HG02884 (cell line): ENCODE measurements around the gene UHRF1.
"Not testable (repeated sequence)": the region's sequence is repeated elsewhere in the genome, so short reads cannot be mapped to it uniquely, and the experiment has no call there.

Experiments
- ATAC-seq: cut with Tn5 transposase; IDR thresholded peaks from one replicate; pipeline ENCODE4 v1.9.1; 2021; ENCODE audit warnings: mild to moderate bottlenecking, moderate library complexity; ENCODE audit not compliant: unreplicated experiment

The UHRF1 gene

GRCh38 chr19:4909156-4909896, at the start of gene UHRF1:
TSS of gene UHRF1 (plus strand) at chr19:4909501. CDS start at chr19:4910886, 1,385 bp downstream.
- ATAC-seq: no peak

GRCh38 chr19:4859697-4860096, 49.6 kb upstream of the UHRF1 start:
- ATAC-seq: no peak

DNA sequence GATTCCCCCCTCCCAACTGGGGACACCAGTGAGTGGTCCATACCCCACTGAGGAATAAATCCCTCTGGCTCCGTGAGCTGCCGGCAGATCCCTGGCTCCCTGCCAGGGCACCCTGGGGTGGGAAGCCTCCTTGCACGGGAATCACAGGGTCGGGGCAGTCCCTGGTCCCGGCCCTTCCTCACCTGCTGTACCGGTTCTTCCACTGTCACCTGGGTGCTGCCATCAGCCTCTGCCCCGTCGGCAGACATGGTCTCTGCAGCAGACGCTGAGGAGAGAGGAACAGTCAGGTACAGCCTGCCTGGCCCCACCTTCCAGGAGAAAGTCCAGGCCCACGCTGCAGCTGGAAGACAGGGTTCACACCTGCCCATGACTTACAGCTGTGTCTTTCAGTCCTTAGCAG, 48.2 kb upstream of the UHRF1 start:
- no peak for ATAC-seq

DNA sequence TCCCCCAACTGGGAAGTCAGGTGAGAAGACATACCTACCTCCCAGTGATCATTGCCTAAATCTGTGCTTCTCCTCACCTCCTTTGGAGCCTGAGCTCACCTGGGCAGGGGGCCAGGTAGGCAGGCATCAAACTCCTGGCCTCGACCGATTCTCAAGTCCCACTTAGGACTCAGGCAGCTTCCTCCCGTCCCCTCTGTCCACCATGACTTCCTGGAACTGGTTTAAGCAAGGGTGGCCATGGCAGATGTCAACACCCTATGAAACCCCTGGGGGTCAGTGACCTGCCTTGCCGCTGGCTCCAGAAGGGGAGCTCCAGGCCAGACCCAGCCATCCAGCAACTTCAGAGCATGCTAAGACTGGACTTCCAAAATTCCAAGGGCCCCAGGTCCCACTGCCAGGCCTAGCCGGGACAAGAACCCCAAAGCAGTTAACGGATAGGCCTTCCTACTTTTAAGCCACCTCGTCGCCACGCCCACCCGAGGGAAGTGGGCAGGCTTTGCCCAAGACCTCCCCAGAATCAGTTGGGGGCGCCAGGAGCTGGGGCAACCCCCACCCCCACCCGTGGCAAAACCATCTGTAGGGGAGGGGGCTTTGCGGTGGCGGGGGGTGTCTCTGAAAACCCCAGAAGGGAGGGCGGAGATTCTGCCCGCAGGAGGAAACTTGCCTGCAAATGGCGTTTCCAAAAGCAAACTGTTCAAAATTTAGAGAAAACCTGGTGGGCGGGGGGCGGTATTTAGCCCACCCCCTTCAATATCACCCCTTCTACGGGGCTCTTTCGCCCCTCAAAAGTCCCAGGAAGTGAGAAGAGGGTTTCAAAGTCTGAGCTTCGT, 42.5 kb upstream of the UHRF1 start:
- no peak for ATAC-seq

DNA sequence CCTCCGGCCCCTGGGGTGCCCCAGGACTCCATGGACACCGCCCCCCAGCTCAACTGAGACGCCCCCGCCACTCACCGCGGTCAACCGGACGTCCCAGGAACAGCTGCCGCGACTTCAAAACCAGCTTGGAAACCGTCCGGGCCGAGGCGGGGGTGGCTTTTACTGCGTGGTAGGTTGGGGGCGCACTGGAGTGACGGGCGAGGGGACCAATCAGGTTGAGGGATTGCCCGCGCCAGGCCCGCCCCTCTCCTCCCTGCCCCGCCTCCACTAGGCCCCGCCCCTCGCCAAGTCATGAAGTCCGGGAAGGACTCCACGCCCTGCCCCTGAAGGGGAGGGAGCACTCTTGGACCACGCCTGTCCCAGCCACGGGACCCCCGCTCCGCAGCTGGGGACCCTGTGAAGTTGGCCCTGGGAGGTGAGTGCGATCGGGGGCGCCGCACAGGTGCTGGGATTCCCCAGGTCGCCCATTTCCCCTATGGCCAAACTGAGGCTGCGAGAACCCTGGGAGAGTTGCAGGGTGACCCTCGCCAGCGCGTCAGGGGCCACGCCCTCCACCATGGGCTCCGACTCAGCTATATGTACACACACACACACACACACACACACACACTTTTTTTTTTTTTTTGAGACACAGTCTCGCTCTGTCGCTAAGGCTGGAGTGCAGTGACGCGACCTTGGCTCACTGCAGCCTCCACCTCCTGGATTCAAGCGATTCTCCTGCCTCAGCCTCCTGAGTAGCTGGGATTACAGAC, 41.6 kb upstream of the UHRF1 start, which contains the start of gene PLIN3:
PLIN3 (minus strand) TSS at position 134 of the 752 bp plus-strand sequence. CDS start 6,273 bp downstream, outside the sequence.
- ATAC-seq: peak; percentile 77

DNA sequence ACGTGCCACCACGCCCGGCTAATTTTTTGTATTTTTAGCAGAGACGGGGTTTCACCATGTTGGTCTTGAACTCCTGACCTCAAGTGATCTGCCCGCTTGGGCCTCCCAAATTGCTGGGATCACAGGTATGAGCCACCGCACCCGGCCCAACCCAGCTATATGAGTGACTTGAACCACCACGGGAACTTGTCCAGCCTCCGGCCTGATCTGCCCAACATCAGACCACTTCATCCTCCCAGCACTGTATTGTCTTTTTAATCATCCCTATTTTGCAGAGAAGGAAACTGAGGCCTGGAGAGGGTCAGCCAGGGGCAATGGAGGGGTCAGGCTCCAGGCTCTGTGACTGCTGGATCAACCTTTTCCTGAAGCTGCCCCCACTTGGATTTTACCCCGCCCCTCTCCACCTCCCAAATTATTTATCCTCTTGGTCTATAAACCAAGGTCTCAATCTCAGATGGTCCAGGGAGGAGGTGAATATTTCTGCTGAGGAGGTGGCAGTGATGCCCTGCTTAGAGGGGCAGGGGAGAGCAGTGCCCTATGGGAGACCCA, 40.9 kb upstream of the UHRF1 start:
- no peak for ATAC-seq

GRCh38 chr19:4870025-4870700, 39.1 kb upstream of the UHRF1 start:
- no peak for ATAC-seq

DNA sequence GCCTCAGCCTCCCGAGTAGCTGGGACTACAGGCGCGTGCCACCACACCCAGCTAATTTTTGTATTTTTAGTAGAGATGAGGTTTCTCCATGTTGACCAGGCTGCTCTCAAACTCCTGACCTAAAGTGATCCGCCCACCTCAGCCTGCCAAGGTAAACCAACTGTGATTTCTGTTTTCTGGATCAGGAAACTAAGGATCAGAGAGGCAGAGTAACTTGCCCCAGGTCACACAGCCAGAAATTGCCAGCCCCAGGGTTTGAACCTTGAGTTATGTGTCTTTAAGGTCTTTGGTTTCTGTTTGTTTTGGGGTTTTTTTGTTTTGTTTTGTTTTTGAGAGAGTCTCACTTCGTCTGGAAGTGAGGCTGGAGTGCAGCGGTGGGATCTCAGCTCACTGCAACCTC, 37.6 kb upstream of the UHRF1 start:
- ATAC-seq: no peak

DNA sequence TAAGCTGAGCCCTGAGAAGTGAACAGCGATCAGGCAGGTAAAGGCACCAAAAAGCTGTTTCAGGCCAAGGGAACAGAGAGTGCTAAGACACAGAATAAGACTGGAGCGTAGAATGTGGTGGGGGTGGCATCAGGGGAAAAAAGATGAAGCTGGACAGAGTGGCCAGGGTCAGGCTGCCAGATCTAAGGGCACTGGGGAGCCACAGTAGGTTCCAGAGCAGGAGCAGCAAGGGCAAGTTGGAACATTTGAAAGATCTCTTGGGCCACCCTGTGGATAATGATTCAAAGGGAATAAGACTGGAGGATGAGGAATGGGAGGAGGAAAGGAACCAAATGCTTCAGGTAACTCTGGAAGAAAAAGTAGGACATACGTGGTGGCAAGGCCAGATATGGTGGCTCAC, 35.4 kb upstream of the UHRF1 start:
- ATAC-seq: no peak

DNA sequence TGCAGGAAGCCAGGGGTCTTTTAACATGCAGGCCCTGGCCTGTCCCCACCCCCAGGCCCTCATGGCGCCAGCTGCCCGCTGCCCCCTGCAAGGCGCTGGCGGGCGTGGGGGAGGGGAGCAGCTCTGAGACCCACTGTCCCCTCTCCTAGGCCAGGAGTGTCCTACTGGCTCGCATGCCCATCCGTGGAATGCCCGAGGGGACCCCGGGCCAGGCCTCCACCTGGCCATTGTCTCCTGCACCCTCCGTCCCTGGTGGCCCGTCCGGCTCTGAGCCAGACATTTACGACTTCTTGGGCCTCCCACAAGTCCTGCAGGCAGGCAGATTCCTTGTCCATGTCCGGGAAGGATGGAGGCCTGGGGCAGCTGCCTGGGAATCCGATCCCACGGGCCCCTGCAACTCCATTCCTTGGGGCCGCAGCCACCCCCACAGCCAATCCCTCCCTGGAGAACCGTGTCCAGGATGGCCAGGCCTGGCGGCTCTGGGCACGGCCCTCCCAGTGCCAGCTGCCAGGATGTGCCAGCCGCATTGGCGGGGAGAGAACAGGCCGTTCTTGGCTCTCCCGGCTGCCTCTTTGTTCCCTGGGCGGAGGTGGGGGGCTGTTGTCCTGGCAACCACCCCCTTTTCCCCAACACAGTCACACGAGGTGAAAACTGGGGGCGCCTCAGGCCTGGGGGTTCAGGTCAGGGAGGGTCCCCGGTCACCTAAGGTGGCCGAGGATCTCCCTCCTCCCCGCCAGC, 31.4 kb upstream of the UHRF1 start:
- ATAC-seq: no peak

DNA sequence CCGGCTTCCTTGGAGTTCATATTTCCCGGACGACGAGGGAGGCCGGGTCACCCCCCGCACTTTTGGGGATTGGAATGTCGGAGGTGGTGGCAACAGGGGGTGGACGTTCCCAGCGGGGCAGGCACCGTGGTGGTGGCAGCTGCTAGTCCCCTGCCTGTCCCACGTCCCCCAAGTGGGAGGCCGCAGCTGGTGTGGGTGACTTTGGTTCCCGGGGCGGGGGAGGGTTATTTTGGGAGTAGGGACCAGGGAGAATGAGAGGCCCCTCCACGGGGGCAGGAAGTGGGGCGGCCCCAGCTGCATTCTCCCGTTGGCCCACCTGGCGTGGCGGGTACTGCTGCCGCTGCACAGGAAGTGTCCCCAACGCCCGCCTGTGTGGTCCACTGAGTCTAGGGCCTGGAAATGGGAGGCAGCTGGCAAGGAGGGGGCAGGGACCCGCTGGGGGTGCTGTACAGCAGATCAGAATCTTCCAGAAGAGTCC, 30.8 kb upstream of the UHRF1 start:
- ATAC-seq: no peak

- no peak for ATAC-seq
Observed at GRCh38 chr19:4879041-4879440, 30.3 kb upstream of the UHRF1 start.

DNA sequence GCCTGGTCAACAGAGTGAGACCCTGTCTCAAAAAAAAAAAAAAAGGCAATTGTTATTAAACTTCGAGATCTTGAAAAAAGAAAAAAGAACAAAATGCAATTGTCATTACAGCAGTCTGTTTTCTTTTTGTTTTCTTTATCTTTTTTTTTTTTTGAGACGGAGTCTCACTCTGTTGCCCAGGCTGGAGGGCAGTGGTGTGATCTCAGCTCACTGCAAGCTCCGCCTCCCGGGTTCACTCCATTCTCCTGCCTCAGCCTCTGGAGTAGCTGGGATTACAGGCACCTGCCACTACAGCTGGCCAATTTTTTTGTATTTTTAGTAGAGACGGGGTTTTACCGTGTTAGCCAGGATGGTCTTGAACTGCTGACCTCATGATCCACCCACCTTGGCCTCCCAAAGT, 26.4 kb upstream of the UHRF1 start:
- not testable (repeated sequence) for ATAC-seq

- not testable (repeated sequence) for ATAC-seq
Observed at GRCh38 chr19:4884993-4885392, 24.3 kb upstream of the UHRF1 start.

GRCh38 chr19:4887803-4888202, 21.5 kb upstream of the UHRF1 start:
- not testable (repeated sequence) for ATAC-seq

DNA sequence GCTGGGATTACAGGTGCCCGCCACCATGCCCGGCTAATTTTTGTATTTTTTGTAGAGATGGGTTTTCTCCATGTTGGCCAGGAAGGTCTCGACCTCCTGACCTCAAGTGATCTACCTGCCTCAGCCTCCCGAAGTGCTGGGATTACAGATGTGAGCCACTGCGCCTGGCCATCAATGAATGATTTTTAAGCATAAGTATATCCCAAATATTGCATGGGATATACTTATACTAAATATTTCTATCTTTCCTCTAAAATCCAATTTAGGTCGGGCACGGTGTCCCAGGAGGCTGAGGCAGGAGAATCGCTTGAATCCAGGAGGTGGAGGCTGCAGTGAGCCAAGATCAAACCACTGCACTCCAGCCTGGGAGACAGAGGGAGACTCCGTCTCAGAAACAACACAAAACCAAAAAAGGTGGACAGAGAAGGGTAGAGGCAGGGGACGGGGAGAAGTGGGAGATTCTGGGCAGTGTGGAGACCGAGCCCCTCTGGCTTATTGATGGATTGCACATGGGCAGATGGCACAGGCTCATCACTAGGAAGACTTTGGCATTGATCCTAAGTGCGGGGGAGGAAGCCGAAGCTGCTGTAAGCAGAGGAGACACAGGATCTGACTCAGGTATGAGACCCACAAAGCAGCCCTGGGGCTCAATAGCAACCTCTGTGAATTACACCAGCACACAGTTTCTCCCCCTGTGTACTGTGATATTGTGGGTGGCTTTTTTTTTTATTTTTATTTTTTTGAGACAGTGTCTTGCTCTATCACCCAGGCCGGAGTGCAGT, 20.1 kb upstream of the UHRF1 start:
- ATAC-seq: no peak

DNA sequence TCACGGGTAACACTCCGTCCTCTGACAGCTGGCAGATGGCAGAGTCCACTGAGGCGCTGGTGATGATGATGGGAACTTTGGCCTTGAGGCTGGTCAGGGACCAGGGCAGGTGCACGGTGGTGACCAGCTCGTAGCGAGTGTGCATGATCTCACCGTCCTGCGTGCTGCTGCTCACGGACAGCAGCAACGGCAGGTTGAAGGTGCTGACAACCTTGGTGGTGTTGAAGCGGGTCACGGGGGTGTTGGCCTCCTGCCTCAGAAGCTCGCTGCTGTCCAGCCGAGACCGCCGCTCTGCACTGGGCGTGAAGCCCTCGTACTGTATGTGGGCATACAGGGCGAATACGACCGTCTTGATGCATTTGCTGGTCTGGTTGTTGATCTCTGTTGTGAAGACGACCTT, 18.2 kb upstream of the UHRF1 start:
- no peak for ATAC-seq

DNA sequence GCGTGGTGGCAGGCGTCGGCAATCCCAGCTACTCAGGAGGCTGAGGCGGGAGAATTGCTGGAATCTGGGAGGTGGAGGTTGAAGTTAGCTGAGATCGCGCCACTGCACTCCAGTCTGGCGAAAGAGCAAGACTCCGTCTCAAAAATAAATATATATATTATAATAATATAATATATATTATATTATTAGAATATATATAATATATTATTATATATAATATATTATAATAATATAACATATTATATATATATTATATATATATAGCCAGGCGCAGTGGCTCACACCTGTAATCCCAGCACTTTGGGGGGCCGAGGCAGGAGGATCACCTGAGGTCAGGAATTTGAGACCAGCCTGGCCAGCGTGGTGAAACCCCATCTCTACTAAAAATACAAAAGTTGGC, 16.3 kb upstream of the UHRF1 start:
- not testable (repeated sequence) for ATAC-seq

DNA sequence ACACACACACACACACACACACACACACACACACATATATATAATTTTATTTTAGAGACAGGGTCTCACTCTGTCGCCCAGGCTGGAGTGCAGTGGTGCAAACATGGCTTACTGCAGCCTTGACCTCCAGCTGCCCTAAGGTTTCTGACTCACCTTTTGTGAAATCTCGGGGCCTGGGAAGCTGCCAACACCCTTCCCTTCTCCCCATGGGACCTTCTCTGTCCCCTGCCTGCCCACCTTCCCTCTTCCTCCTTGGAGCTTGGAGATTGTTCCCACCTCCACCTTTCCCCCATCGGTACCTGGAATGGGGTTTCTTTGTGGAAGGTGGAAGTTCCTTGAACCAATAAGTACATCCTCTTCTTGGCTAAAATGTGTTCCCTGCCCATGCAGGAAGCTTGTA, 12.9 kb upstream of the UHRF1 start:
- ATAC-seq: no peak
